Measurements from ENCODE around the gene KRTAP1-1.

DNA sequence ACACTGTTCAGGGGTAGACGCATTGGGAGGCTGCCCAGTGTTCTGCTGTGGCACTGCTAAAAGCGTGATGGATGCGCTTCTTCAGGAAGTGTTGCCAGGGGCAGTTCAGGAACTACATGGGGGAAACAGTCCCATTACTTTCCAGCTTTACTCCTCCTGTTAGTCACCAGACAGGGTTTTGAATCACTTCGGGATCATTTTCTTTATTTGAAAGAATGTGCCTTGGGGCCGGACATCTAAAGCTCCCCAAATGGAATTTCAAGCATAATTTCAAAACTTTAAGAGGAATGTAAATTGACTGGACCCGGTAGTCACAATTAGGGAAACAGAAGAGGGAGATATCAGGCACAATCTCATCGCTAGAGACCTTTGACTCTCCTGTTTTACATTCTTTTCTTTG lies 7.2 kb upstream of the KRTAP1-1 start:
- TF ChIP-seq MXD4 (CRISPR knock-in tag; IDR thresholded peaks at IDR 0.05; ENCODE audit: borderline replicate concordance) (no peak), ZNF121 (CRISPR knock-in tag; IDR thresholded peaks at IDR 0.05) (no peak), CTCF (IDR thresholded peaks at IDR 0.05) (no peak)
- TF ChIP-seq, protein P1, sequence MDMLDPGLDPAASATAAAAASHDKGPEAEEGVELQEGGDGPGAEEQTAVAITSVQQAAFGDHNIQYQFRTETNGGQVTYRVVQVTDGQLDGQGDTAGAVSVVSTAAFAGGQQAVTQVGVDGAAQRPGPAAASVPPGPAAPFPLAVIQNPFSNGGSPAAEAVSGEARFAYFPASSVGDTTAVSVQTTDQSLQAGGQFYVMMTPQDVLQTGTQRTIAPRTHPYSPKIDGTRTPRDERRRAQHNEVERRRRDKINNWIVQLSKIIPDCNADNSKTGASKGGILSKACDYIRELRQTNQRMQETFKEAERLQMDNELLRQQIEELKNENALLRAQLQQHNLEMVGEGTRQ (CRISPR knock-in tag; IDR thresholded peaks at IDR 0.05) = no peak
